RWPE2 (cell line): ENCODE measurements around the gene TRIM56.
A peak's percentile ranks its signal among the peaks of the same experiment; 100 is the strongest.
"Not testable (repeated sequence)": the region's sequence is repeated elsewhere in the genome, so short reads cannot be mapped to it uniquely, and the experiment has no call there.

Experiments
- ATAC-seq: fragments of 200-7000 bp; cut with Tn5 transposase; 3 replicates; pipeline ENCODE4 v1.9.1; 2021; ENCODE audit warnings: low read depth
- DNase-seq: peaks from one replicate; pipeline ENCODE4 v3.0.0-alpha.2; 2020; ENCODE audit warnings: low spot score
- H3K27ac ChIP-seq: fragments of 450-650 bp; 2 replicates; pipeline ENCODE4 v1.5.1; 2017; ENCODE audit warnings: mild to moderate bottlenecking; ENCODE audit not compliant: poor library complexity, severe bottlenecking
- H3K27me3 ChIP-seq: fragments of 250-450 bp; sonication (Bioruptor Pico); 2 replicates; pipeline ENCODE4 v1.5.1; 2021; ENCODE audit warnings: mild to moderate bottlenecking, moderate library complexity; ENCODE audit not compliant: insufficient read depth, poor library complexity, severe bottlenecking
- H3K36me3 ChIP-seq: fragments of 250-450 bp; sonication (Bioruptor Pico); 2 replicates; pipeline ENCODE4 v1.5.1; 2020; ENCODE audit warnings: low read depth, mild to moderate bottlenecking, moderate library complexity
- H3K4me1 ChIP-seq: fragments of 250-450 bp; sonication (Bioruptor Pico); 2 replicates; pipeline ENCODE4 v1.5.1; 2021; ENCODE audit warnings: mild to moderate bottlenecking, moderate library complexity; ENCODE audit not compliant: insufficient read depth, poor library complexity, severe bottlenecking
- H3K4me3 ChIP-seq: fragments of 250-450 bp; sonication (Bioruptor Pico); 2 replicates; pipeline ENCODE4 v1.5.1; 2021; ENCODE audit warnings: mild to moderate bottlenecking, moderate library complexity; ENCODE audit not compliant: severe bottlenecking
- H3K9me3 ChIP-seq: fragments of 250-450 bp; sonication (Bioruptor Pico); 2 replicates; pipeline ENCODE4 v1.5.1; 2021; ENCODE audit warnings: mild to moderate bottlenecking, moderate library complexity; ENCODE audit not compliant: severe bottlenecking
- CTCF ChIP-seq: fragments of 450-650 bp; IDR thresholded peaks from one replicate; pipeline ENCODE4 v1.5.1; 2017; ENCODE audit warnings: mild to moderate bottlenecking, moderate library complexity; ENCODE audit not compliant: poor library complexity, severe bottlenecking

Gene TRIM56

DNA sequence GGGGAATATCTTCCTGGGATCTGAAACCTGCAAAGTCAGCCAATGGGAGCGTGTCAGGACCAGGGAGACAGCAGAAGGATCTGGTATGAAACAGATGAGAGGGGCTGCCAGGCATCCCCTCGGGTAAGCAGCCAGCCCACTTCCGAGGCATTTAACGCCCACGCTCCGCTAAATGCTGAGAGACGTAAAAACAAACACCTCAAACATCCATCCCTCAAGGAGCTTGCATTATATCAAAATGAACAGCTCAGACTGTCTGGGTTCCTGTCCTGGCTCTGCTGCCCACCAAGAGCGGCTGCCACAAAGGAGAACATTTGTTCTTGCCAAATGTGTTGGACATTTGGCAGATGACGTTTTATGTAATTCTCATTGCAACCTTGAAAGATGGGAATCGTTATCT, 34.6 kb downstream of the TRIM56 start:
- Histone ChIP-seq H3K27ac (peak overlapping the region; percentile 89), H3K36me3 (no peaks in the 10 kb centered on the region), H3K9me3 (no peaks in the 10 kb centered on the region), H3K4me3 (no peak overlapping the region), H3K4me1 (peaks cover 15% of the 10 kb centered on the region), H3K27me3 (no peaks in the 10 kb centered on the region)
- TF ChIP-seq CTCF = no peak
- DNase-seq (no peak), ATAC-seq (no peak)

GRCh38 chr7:101120315-101120714, 35.0 kb downstream of the TRIM56 start:
- Histone ChIP-seq H3K27ac (peak overlapping the region; percentile 89), H3K4me1 (peaks cover 15% of the 10 kb centered on the region), H3K9me3 (no peaks in the 10 kb centered on the region), H3K4me3 (no peak overlapping the region), H3K36me3 (no peaks in the 10 kb centered on the region), H3K27me3 (no peaks in the 10 kb centered on the region)
- TF ChIP-seq CTCF = no peak
- DNase-seq (no peak), ATAC-seq (no peak)

GRCh38 chr7:101121631-101121990, 36.3 kb downstream of the TRIM56 start:
- Histone ChIP-seq H3K27ac (peak overlapping the region; percentile 89), H3K4me1 (peaks cover 27% of the 10 kb centered on the region)
- DNase-seq, H3K4me3 ChIP-seq, H3K36me3 ChIP-seq, H3K27me3 ChIP-seq, H3K9me3 ChIP-seq, ATAC-seq: not testable (repeated sequence)

DNA sequence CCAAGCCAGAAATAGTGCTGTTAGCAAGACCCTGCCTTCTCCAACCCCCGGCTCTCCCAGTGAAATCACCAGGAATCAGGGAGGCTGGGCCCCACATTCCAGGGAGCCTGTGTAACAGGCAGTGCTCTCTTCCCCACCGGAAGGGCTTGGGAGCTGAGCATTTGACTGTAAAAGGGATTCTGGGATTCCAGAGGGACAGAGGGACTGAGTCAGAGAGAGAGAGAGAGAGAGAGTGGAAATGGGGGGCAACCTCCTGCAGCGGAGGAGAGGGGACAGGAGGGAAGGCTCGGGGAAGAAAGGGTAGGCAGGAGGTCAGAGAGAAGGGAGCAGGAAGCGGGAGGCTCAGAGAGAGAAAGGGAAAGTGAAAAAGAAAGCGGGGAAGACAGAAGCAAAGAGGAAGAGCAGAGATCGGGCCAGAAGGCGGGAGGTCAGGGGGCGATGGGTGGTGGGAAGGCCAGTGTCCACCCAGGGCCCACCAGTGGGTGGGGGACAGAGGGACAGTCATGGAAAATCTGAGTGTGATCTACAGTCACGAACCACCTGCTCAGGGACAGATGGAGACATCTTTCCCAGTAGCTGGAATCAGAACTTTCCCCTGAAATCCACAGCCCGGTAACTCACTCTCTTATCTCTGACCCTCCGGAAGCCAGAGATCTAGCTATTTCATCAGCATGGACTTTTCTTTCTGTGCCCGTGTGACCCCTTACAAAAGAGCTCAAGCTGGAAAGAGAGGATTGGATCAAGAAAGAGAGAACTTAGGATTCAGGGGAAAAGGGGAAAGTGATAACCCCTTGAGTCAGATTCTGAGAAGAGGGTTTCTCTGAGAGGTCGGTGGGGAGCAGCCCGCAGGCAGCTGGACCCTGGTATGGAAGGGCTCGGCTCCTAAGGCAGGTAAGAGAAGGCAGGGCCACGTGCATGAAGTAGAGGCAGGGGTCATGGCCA, 37.0 kb downstream of the TRIM56 start:
- no peak for TF ChIP-seq CTCF
- Histone ChIP-seq H3K4me3 (no peak overlapping the region), H3K27me3 (no peaks in the 10 kb centered on the region), H3K9me3 (no peaks in the 10 kb centered on the region), H3K36me3 (no peaks in the 10 kb centered on the region), H3K27ac (peak overlapping the region; percentile 89), H3K4me1 (peaks cover 28% of the 10 kb centered on the region)
- ATAC-seq (peak; percentile 79), DNase-seq (peak; percentile 89)

DNA sequence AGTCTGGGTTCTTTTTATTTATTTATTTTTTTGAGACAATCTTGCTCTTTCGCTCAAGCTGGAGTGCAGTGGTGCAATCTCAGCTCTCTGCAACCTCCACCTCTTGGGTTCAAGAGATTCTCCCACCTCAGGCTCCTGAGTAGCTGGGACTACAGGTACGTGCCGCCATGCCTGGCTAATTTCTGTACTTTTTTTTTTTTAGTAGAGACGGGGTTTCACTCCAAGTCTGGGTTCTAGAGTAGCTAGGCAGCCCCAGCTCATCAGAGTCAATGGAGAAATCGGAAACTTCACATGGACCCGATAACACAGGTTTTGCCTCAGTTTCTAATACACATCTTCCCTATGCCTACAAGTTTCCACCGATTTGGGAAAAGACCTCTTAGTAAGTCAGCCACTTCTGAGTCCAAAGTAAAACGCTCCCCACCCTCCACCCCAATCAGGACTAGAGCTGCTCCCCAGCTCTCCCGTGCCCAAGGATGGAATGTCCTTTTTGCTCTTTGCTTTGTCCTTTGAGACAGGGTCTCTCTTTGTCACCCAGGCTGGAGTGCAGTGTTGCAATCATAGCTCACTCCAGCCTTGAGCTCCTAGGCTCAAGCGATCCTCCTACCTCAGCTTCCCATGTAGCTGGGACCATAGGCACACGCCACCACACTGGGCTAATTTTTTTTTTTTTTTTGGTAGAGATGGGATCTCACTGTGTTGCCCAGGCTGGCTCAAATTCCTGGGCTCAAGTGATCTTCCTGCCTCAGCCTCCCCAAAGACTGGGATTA, 37.8 kb downstream of the TRIM56 start:
- Histone ChIP-seq H3K27me3 (no peaks in the 10 kb centered on the region), H3K27ac (peak overlapping the region; percentile 89), H3K9me3 (no peaks in the 10 kb centered on the region), H3K4me1 (peaks cover 30% of the 10 kb centered on the region), H3K4me3 (no peak overlapping the region), H3K36me3 (peaks cover 5% of the 10 kb centered on the region; the same call in 1 of the 2 replicates)
- ATAC-seq = no peak
- TF ChIP-seq CTCF = no peak
- no peak for DNase-seq
